H9 (cell line): Measurements from ENCODE around the gene ZWILCH. TPM values are rescaled to one million over a fixed set of nuclear protein-coding genes. Genes with fewer than 3 reads are reported as not detected.

ENCODE experiments used
- DNase-seq: peaks from one replicate; pipeline ENCODE4 v3.0.0-alpha.2; 2017
- H2AFZ ChIP-seq: one replicate; pipeline ENCODE4 v1.6.1; 2013; ENCODE audit warnings: mild to moderate bottlenecking, low read length, control low read depth, moderate library complexity
- H2AK5ac ChIP-seq: 2 replicates; pipeline ENCODE4 v1.6.1; 2013; ENCODE audit warnings: low read length, control low read depth, mixed read lengths; ENCODE audit not compliant: insufficient read length
- H2BK120ac ChIP-seq: one replicate; pipeline ENCODE4 v1.6.1; 2013; ENCODE audit warnings: low read depth, mild to moderate bottlenecking, low read length, control low read depth, inconsistent platforms; ENCODE audit not compliant: poor library complexity, severe bottlenecking
- H2BK12ac ChIP-seq: 2 replicates; pipeline ENCODE4 v1.6.1; 2013; ENCODE audit warnings: low read length, control low read depth, mixed read lengths, low read depth; ENCODE audit not compliant: insufficient read length
- H2BK15ac ChIP-seq: 2 replicates; pipeline ENCODE4 v1.6.1; 2013; ENCODE audit warnings: low read depth, low read length, control low read depth
- H2BK20ac ChIP-seq: one replicate; pipeline ENCODE4 v1.6.1; 2013; ENCODE audit warnings: low read depth, mild to moderate bottlenecking, low read length, control low read depth, inconsistent platforms; ENCODE audit not compliant: poor library complexity, severe bottlenecking
- H2BK5ac ChIP-seq: 2 replicates; pipeline ENCODE4 v1.6.1; 2013; ENCODE audit warnings: low read length, control low read depth, mixed read lengths; ENCODE audit not compliant: insufficient read length
- H3K14ac ChIP-seq: 2 replicates; pipeline ENCODE4 v1.6.1; 2013; ENCODE audit warnings: low read length, control low read depth; ENCODE audit not compliant: insufficient read depth
- H3K18ac ChIP-seq: 2 replicates; pipeline ENCODE4 v1.6.1; 2013; ENCODE audit warnings: low read depth, mild to moderate bottlenecking, mixed read lengths, low read length, control low read depth; ENCODE audit not compliant: insufficient read length
- H3K23ac ChIP-seq: 2 replicates; pipeline ENCODE4 v1.6.1; 2013; ENCODE audit warnings: low read length, control low read depth, mixed read lengths, low read depth; ENCODE audit not compliant: insufficient read length
- H3K23me2 ChIP-seq: 2 replicates; pipeline ENCODE4 v1.6.1; 2013; ENCODE audit warnings: low read depth, mild to moderate bottlenecking, mixed read lengths, low read length, control low read depth; ENCODE audit not compliant: insufficient read length, poor library complexity, severe bottlenecking
- H3K27ac ChIP-seq: 2 replicates; pipeline ENCODE4 v1.5.1; 2013; ENCODE audit warnings: low read length, control low read depth, mixed read lengths, low read depth; ENCODE audit not compliant: insufficient read length
- H3K27me3 ChIP-seq: 2 replicates; pipeline ENCODE4 v1.6.1; 2013; ENCODE audit warnings: low read length, control low read depth, inconsistent platforms; ENCODE audit not compliant: insufficient read depth
- H3K4ac ChIP-seq: 2 replicates; pipeline ENCODE4 v1.6.1; 2013; ENCODE audit warnings: low read depth, mild to moderate bottlenecking, control low read depth, inconsistent platforms, low read length, moderate library complexity
- H3K4me1 ChIP-seq: 2 replicates; pipeline ENCODE4 v1.6.1; 2013; ENCODE audit warnings: low read length, control low read depth, inconsistent platforms; ENCODE audit not compliant: insufficient read depth
- H3K4me2 ChIP-seq: 2 replicates; pipeline ENCODE4 v1.6.1; 2013; ENCODE audit warnings: low read length, control low read depth, mixed read lengths; ENCODE audit not compliant: insufficient read length, insufficient read depth
- H3K56ac ChIP-seq: 2 replicates; pipeline ENCODE4 v1.6.1; 2013; ENCODE audit warnings: low read depth, mild to moderate bottlenecking, mixed read lengths, low read length, control low read depth; ENCODE audit not compliant: insufficient read length
- H3K79me1 ChIP-seq: 2 replicates; pipeline ENCODE4 v1.6.1; 2013; ENCODE audit warnings: low read depth, mild to moderate bottlenecking, moderate library complexity, low read length, control low read depth, inconsistent platforms; ENCODE audit not compliant: insufficient read depth, poor library complexity, severe bottlenecking
- H3K79me2 ChIP-seq: 2 replicates; pipeline ENCODE4 v1.6.1; 2013; ENCODE audit warnings: low read length, control low read depth, inconsistent platforms; ENCODE audit not compliant: insufficient read depth
- H3K9ac ChIP-seq: 2 replicates; pipeline ENCODE4 v1.6.1; 2013; ENCODE audit warnings: low read length, control low read depth, mixed read lengths; ENCODE audit not compliant: insufficient read length; ENCODE audit errors: extremely low read depth
- H3K9me3 ChIP-seq: one replicate; pipeline ENCODE4 v1.6.1; 2013; ENCODE audit warnings: low read depth, low read length, inconsistent platforms; ENCODE audit not compliant: control insufficient read depth
- H3T11ph ChIP-seq: one replicate; pipeline ENCODE4 v1.6.1; 2013; ENCODE audit warnings: mild to moderate bottlenecking, low read length, control low read depth, inconsistent platforms
- H4K20me1 ChIP-seq: one replicate; pipeline ENCODE4 v1.6.1; 2013; ENCODE audit not compliant: control insufficient read depth, insufficient read length, insufficient read depth
- H4K5ac ChIP-seq: 2 replicates; pipeline ENCODE4 v1.6.1; 2013; ENCODE audit warnings: low read depth, mild to moderate bottlenecking, mixed read lengths, low read length, control low read depth; ENCODE audit not compliant: insufficient read length
- H4K8ac ChIP-seq: replicated peaks from 2 replicates; pipeline ENCODE4 v1.6.1; 2013; ENCODE audit warnings: low read length, control low read depth, mixed read lengths, low read depth; ENCODE audit not compliant: insufficient read length
- H4K91ac ChIP-seq: 2 replicates; pipeline ENCODE4 v1.6.1; 2013; ENCODE audit warnings: low read depth, mild to moderate bottlenecking, moderate library complexity, mixed read lengths, low read length, control low read depth; ENCODE audit not compliant: insufficient read length
- H3K27ac Mint-ChIP-seq, 3 experiments: 2 replicates in 2 of 3; 3 replicates in 1 of 3; pipeline ENCODE4 v1.8.0; 2020 to 2021; ENCODE audit warnings: mixed read lengths in 3 of 3, mild to moderate bottlenecking in 1 of 3, moderate library complexity in 1 of 3
- H3K27me3 Mint-ChIP-seq: 2 replicates; pipeline ENCODE4 v1.8.0; 2021; ENCODE audit warnings: low read depth, mild to moderate bottlenecking, moderate library complexity, mixed read lengths
- H3K36me3 Mint-ChIP-seq, 3 experiments: 2 replicates in 2 of 3; 3 replicates in 1 of 3; pipeline ENCODE4 v1.8.0; 2020 to 2021; ENCODE audit warnings: low read depth in 3 of 3, mixed read lengths in 3 of 3; ENCODE audit not compliant: insufficient read depth in 1 of 3
- H3K4me1 Mint-ChIP-seq, 2 experiments: 2 replicates each; pipeline ENCODE4 v1.8.0; 2020; ENCODE audit warnings: mixed read lengths in 2 of 2
- H3K4me3 Mint-ChIP-seq, 2 experiments: 2 replicates in 1 of 2; 3 replicates in 1 of 2; pipeline ENCODE4 v1.8.0; 2020 to 2021; ENCODE audit warnings: mild to moderate bottlenecking in 2 of 2, mixed read lengths in 2 of 2, moderate library complexity in 1 of 2
- H3K9me3 Mint-ChIP-seq, 2 experiments: 2 replicates in 1 of 2; 3 replicates in 1 of 2; pipeline ENCODE4 v1.8.0; 2020; ENCODE audit warnings: mild to moderate bottlenecking in 2 of 2, mixed read lengths in 2 of 2, moderate library complexity in 1 of 2
- CTCF ChIP-seq: fragments of 200-600 bp; sonication (generic); conservative IDR thresholded peaks from 3 replicates; pipeline ENCODE4 v1.8.0; 2021; ENCODE audit warnings: antibody characterized with exemption, mild to moderate bottlenecking
- WGBS: extraction: QIAGEN DNeasy Blood & Tissue Kit; methylation state at CpG from one replicate; pipeline ENCODE4 v1.1.7; 2013; ENCODE audit warnings: missing lambda C conversion rate, low lambda C conversion rate, mixed read lengths; ENCODE audit not compliant: insufficient read length; ENCODE audit errors: extremely low coverage; 5-methylcytosine and 5-hydroxymethylcytosine counted together
- total RNA-seq: library from RNA; stranded (reverse); gene quantifications from 2 replicates; pipeline ENCODE4 v1.2.1, GENCODE V29; 2021

The ZWILCH gene
- total RNA-seq, 1 experiment from 2014 or later: 47.2 TPM

- DNase-seq: no peak
- H3K36me3 Mint-ChIP-seq: peaks cover 37 to 51% (median 38%) of the 10 kb centered on the region in 3 experiments
- H3K4me3 Mint-ChIP-seq: no peak overlapping the region
- Histone ChIP-seq H3K9ac (no peak overlapping the region), H3K23ac (no peak overlapping the region), H3K4me2 (no peak overlapping the region), H2BK15ac (no peak overlapping the region), H2AFZ (no peak overlapping the region), H3K79me1 (no peaks in the 10 kb centered on the region), H3K4ac (no peak overlapping the region), H3K14ac (no peak overlapping the region), H3K23me2 (no peaks in the 10 kb centered on the region), H2BK12ac (no peak overlapping the region), H2BK120ac (no peak overlapping the region), H2BK5ac (no peak overlapping the region), H4K5ac (no peak overlapping the region), H3K4me1 (no peaks in the 10 kb centered on the region), H3K9me3 (no peaks in the 10 kb centered on the region), H4K91ac (no peak overlapping the region), H3K56ac (no peak overlapping the region), H4K20me1 (no peaks in the 10 kb centered on the region), H3T11ph (no peak overlapping the region), H3K27ac (no peak overlapping the region), H3K18ac (no peak overlapping the region), H3K27me3 (no peaks in the 10 kb centered on the region), H2AK5ac (no peak overlapping the region), H3K79me2 (no peaks in the 10 kb centered on the region), H4K8ac (no peak overlapping the region), H2BK20ac (no peak overlapping the region)
- no CpG with 5 or more reads among the region's 9 CpGs for WGBS
- H3K4me1 Mint-ChIP-seq: peaks cover 4 to 5% of the 10 kb centered on the region in 2 experiments; a peak in 3 of 4 replicates
- no peaks in the 10 kb centered on the region for H3K27me3 Mint-ChIP-seq
- H3K9me3 Mint-ChIP-seq: no peaks in the 10 kb centered on the region
- peak overlapping the region in 2 of 3 experiments; percentile 27 to 61; a peak in 5 of 7 replicates for H3K27ac Mint-ChIP-seq
- TF ChIP-seq CTCF: no peak
Measured at GRCh38 chr15:66482539-66482938, 22.6 kb upstream of the ZWILCH start.
